ENCODE data around the gene PRKCH. TPM values are rescaled to one million over a fixed set of nuclear protein-coding genes. Genes with fewer than 3 reads are reported as not detected.

Gene PRKCH
- total RNA-seq, 1 donor from 2014 or later: 8.4 TPM

DNA sequence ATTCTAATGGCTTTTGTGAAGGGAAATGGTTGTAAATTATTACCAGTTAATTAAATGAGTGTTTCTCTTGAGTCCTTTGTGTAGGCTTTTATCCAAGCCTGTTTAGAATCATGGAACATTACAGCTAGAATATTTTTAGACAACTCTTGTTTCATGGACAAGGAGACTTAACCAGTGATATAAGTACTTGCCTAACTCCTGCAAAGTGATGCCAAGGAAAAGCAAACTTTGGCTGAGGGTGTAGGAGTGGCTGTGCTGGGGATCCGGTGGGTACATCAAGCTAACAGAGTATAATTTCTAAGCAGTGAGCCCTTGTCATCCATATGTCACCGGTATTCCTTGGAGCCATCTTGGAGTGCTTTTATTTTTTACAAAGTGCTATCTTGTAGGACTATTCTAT lies 61.5 kb downstream of the PRKCH start:
- no peak for DNase-seq (ENCODE audit: low read depth)
- TF ChIP-seq, protein P1, sequence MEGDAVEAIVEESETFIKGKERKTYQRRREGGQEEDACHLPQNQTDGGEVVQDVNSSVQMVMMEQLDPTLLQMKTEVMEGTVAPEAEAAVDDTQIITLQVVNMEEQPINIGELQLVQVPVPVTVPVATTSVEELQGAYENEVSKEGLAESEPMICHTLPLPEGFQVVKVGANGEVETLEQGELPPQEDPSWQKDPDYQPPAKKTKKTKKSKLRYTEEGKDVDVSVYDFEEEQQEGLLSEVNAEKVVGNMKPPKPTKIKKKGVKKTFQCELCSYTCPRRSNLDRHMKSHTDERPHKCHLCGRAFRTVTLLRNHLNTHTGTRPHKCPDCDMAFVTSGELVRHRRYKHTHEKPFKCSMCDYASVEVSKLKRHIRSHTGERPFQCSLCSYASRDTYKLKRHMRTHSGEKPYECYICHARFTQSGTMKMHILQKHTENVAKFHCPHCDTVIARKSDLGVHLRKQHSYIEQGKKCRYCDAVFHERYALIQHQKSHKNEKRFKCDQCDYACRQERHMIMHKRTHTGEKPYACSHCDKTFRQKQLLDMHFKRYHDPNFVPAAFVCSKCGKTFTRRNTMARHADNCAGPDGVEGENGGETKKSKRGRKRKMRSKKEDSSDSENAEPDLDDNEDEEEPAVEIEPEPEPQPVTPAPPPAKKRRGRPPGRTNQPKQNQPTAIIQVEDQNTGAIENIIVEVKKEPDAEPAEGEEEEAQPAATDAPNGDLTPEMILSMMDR (IDR thresholded peaks at IDR 0.05; ENCODE audit: insufficient read depth, low read length, poor library complexity, severe bottlenecking): no peak
- Histone ChIP-seq H3K4me3 (ENCODE audit: low read depth, low read length) (no peak overlapping the region), H3K36me3 (ENCODE audit: control insufficient read depth, insufficient read depth, low read length) (no peaks in the 10 kb centered on the region), H3K27me3 (ENCODE audit: control insufficient read depth, insufficient read depth, low read length) (no peaks in the 10 kb centered on the region)

DNA sequence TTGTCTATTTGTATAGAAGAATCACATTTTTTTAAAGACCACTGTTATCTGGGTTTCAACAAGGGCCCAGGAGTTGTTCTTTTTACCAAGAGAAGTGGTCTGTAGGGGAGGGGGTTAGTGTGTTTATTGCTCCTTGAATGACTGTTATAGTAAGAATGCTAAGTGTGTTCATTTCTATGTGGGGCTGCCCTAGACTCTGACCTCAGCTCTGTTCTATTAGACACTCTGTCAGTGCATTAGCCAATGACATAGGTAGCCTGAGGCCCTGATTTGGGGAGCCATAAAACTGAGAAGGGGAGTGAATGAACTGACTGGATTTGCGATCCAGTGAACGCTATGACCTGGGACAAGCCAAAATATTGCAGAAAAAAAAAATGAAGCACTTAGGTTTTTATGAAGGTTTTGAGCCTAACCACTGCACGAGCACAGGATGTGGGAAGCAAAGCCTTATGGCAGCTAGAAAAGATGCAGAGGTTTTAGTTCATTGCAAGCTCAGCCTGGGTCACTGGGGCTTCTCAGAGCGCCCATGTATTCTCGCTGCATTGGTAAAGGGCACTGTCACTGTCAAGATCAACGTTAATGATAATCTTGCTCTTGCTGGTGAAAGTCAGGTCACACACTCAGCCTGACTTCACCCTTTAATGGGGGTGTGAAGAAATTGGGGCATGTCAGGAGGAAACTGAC lies 63.8 kb downstream of the PRKCH start:
- no peaks in the 10 kb centered on the region for H3K36me3 ChIP-seq (ENCODE audit: control insufficient read depth, insufficient read depth, low read length)
- TF ChIP-seq, protein P1 (IDR thresholded peaks at IDR 0.05; ENCODE audit: insufficient read depth, low read length, poor library complexity, severe bottlenecking): no peak
- H3K27me3 ChIP-seq (ENCODE audit: control insufficient read depth, insufficient read depth, low read length): no peaks in the 10 kb centered on the region
- no peak for DNase-seq (ENCODE audit: low read depth)
- no peak overlapping the region for H3K4me3 ChIP-seq (ENCODE audit: low read depth, low read length)

DNA sequence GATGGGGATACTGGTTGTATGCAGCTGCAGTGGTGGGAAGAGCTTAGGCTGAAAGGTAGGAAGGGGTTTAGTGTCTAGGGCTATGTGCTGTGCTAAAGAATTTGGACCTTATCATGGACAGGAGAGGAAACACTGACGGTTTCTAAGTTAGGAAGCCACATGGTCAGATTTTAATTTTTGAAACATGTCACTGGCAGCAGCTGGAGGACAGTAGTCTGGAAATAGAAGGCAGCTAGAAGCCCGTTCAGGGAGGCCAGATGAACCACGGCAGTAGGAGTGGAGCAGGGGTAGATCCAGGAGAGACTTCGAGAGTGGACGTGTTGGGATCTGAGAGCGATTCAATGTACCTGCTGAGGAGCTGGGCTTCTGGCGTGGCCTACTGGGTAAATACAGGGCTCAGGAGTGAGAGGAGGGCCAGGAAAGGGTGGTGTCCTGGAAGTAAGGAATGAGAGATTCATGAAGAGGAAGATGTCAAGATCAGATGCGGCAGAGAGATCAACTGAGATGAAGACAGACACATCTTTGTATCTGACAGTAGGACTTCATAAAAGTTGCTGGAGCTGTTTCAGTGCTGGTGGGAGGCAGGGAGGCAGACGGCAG lies 64.9 kb downstream of the PRKCH start:
- TF ChIP-seq, protein P1 (IDR thresholded peaks at IDR 0.05; ENCODE audit: insufficient read depth, low read length, poor library complexity, severe bottlenecking): no peak
- H3K27me3 ChIP-seq (ENCODE audit: control insufficient read depth, insufficient read depth, low read length): no peaks in the 10 kb centered on the region
- DNase-seq (ENCODE audit: low read depth): no peak
- no peaks in the 10 kb centered on the region for H3K36me3 ChIP-seq (ENCODE audit: control insufficient read depth, insufficient read depth, low read length)
- no peak overlapping the region for H3K4me3 ChIP-seq (ENCODE audit: low read depth, low read length)

DNA sequence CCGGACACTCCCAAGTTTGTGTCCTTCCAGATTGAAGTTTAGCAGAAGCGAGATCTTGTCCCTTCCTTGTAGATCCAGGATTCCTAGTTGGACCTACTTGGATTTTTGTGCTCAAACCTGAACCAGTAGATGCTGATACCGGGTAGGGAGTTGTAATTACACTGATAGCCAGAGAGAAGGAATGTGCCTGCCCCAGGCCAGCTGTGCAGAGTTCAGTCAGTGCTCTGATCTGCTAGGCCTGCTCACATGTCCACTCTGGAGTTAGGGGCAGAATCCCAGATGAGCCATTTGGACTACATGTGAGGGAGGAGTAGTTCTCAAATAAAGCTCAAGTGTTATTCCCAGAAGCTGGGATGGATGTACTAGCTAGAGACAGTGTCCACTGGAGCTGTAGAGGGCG lies 65.7 kb downstream of the PRKCH start:
- no peak overlapping the region for H3K4me3 ChIP-seq (ENCODE audit: low read depth, low read length)
- DNase-seq (ENCODE audit: low read depth): no peak
- TF ChIP-seq, protein P1 (IDR thresholded peaks at IDR 0.05; ENCODE audit: insufficient read depth, low read length, poor library complexity, severe bottlenecking): no peak
- H3K27me3 ChIP-seq (ENCODE audit: control insufficient read depth, insufficient read depth, low read length): no peaks in the 10 kb centered on the region
- no peaks in the 10 kb centered on the region for H3K36me3 ChIP-seq (ENCODE audit: control insufficient read depth, insufficient read depth, low read length)

DNA sequence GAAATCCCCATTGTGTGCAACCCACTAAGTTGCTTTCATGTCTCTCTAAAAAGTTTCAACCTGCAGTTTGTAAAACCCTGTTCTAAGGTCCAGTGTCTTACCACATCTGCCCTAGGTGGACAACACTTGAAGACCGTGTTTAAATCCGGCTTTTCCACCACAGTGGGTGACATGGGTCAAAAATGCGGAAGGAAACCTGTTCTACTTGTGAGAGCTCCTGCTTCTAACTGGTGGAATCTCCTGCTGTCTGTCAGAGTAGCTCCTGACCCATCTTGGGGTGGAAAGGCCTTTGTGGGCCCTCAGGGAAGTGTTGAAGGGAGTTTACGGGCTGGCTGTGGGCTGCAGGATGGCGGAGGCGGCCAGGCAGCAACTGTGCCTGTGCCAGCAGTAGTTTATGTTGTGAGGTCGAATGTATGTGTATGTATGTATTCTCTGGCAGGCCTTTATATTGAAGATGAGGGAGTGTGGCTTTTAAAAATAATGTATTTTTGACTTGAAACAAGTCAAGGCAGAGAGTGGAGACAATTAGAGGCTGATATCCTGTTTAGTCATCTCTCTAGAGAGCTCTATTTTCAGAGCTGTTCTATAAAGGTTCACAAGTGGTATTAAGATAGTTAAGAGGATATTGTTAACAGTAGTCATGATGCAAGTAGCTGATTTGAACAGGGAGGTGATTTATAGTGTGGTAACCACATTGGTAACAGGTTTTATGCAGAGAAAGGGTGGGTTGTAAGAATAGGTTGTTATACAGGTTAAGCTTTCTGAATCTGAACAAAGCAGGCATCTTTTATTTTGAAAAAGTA lies 67.0 kb downstream of the PRKCH start:
- Histone ChIP-seq H3K36me3 (ENCODE audit: control insufficient read depth, insufficient read depth, low read length) (no peaks in the 10 kb centered on the region), H3K27me3 (ENCODE audit: control insufficient read depth, insufficient read depth, low read length) (no peaks in the 10 kb centered on the region), H3K4me3 (ENCODE audit: low read depth, low read length) (no peak overlapping the region)
- TF ChIP-seq, protein P1 (IDR thresholded peaks at IDR 0.05; ENCODE audit: insufficient read depth, low read length, poor library complexity, severe bottlenecking): no peak
- no peak for DNase-seq (ENCODE audit: low read depth)
